PC-9 (cell line): ENCODE results near the gene ITGBL1.

Experiments
- CTCF ChIP-seq: fragments of 200-600 bp; sonication (generic); conservative IDR thresholded peaks from 2 replicates; pipeline ENCODE4 v1.6.1; 2017; ENCODE audit warnings: mixed run types, antibody characterized with exemption, mild to moderate bottlenecking, moderate library complexity
- EZH2 ChIP-seq: fragments of 200-600 bp; sonication (generic); IDR thresholded peaks from 2 replicates; pipeline ENCODE4 v1.8.0; 2017; ENCODE audit warnings: antibody characterized with exemption, low read depth

- TF ChIP-seq CTCF = no peak
- no peak for TF ChIP-seq EZH2
Measured at GRCh38 chr13:101552786-101553185, 100.3 kb downstream of the ITGBL1 start.
